GM19467 (cell line): ENCODE data around the gene RAD51B.
A peak's percentile ranks its signal among the peaks of the same experiment; 100 is the strongest.
"Not testable (repeated sequence)": the region's sequence is repeated elsewhere in the genome, so short reads cannot be mapped to it uniquely, and the experiment has no call there.

ENCODE experiments used
- ATAC-seq: cut with Tn5 transposase; IDR thresholded peaks from one replicate; pipeline ENCODE4 v1.9.1; 2021; ENCODE audit warnings: mild to moderate bottlenecking, moderate library complexity; ENCODE audit not compliant: unreplicated experiment

RAD51B gene

GRCh38 chr14:68198713-68199495, 379.3 kb downstream of the RAD51B start:
- ATAC-seq = no peak

DNA sequence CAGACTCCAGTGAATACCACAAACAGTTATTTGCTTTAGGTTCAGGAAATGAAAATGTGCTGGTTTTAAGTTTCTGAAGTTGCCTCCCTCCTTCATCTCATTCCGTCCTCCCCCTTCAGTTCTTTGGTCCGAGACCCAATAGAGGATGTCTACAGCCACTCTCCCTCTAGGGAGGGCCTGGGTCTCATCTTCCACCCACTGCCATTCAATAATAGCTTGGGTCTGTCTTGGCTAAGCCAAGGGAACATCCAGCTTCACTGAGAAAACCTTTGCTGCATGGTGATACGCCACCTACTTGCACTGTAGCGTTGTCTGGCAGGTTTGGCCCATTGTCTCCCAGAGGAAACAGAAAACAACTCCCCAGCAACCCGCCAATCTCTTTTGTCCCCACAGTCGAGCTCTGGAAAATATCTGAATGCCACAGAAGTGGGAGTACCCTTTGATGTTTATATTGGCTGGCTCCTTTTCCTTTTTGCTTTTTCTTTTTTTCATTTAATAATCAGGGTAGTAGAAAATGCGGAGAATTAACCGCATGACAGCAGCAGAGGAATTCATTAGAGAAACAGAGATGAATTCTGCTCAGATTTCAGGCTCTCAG, 380.1 kb downstream of the RAD51B start:
- ATAC-seq = no peak

GRCh38 chr14:68203871-68204270, 384.3 kb downstream of the RAD51B start:
- ATAC-seq = no peak

- no peak for ATAC-seq
Observed at GRCh38 chr14:68208218-68208617, 388.6 kb downstream of the RAD51B start.

DNA sequence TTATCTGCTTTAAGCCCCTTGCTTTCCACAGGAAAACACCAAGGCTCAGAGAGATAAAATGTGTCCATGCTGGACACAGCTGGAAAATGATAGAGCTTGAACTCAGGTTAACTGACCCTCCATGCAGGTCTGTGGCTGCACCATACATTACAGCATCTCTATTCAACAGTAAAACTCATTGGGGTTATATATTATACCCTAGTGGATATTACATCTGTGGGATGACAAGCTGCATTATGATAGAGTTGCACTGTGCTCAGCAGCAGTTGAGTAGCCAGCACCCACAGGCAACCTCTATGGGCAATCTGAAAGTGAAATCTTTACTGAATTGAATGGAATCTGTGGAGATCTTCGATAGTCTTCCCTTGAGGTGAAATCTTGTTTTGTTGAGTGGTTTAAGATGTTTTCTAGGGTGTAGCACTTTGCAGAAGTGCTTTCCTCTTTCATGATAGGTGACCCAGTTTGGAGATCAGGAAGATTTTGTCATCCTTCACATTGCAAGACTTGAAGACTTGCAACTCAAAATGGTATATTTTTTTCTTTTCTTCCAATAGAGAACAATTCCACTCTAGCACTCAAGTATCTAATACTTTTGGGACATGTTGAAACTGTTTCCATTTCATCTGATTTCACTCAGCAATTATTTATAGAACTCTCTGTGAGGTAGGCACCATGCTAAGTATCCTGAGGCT, 389.2 kb downstream of the RAD51B start:
- ATAC-seq = no peak

- peak; percentile 85 for ATAC-seq
Observed at GRCh38 chr14:68210729-68211299, 391.2 kb downstream of the RAD51B start.

- ATAC-seq = no peak
Observed at GRCh38 chr14:68211421-68211820, 391.8 kb downstream of the RAD51B start.

- ATAC-seq = no peak
Observed at GRCh38 chr14:68211886-68212285, 392.3 kb downstream of the RAD51B start.

- no peak for ATAC-seq
Observed at GRCh38 chr14:68212361-68212760, 392.8 kb downstream of the RAD51B start.

- ATAC-seq = no peak
Observed at GRCh38 chr14:68214431-68214830, 394.9 kb downstream of the RAD51B start.

GRCh38 chr14:68215629-68216028, 396.1 kb downstream of the RAD51B start:
- no peak for ATAC-seq

DNA sequence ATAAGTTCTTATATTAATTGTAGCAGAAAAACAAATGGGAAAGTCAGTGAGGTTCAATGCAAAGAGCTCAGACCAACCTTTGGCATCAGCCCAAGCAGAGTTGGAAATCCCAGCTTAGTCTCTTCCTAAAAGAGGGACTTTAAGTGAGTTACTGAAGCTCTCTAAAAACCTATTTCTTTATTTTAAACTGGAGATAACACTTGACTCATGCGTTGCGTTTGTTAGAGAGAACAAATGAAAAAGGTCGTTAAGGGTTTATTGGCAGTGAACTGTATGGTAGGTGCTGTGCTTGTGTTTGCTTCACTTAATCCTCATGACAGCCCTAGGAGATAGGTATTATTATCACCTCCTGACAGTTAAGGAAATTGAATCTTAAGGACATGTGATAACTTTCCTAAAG, 396.5 kb downstream of the RAD51B start:
- no peak for ATAC-seq

- no peak for ATAC-seq
Observed at GRCh38 chr14:68216957-68217356, 397.4 kb downstream of the RAD51B start.

DNA sequence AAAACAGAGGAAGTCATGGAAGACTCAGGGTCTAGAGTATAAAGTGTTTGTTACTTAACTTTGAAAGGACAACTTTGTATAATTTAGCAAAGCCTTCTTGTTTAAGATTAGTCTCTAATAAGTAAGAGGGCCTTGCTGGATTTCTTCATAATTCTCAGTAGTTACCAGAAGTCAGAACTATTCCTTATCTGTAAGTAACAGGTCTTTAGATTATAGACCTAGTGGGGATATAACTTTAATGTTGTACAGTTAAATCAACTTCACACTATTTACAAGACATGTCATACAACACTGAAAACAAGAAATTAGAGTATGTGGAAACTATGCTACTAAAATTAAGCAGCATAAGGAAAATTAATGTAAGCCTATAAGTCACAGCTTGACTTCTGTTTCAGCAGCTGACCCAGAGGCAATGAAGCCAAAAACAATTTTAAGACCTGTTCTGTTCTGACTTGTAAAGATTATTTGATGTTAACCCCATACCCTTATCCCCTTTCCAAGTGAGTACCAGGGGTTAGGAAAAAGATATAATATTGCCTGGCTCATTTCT, 398.3 kb downstream of the RAD51B start:
- no peak for ATAC-seq

- no peak for ATAC-seq
Observed at GRCh38 chr14:68219407-68219806, 399.8 kb downstream of the RAD51B start.

GRCh38 chr14:68221046-68221445, 401.5 kb downstream of the RAD51B start:
- not testable (repeated sequence) for ATAC-seq

DNA sequence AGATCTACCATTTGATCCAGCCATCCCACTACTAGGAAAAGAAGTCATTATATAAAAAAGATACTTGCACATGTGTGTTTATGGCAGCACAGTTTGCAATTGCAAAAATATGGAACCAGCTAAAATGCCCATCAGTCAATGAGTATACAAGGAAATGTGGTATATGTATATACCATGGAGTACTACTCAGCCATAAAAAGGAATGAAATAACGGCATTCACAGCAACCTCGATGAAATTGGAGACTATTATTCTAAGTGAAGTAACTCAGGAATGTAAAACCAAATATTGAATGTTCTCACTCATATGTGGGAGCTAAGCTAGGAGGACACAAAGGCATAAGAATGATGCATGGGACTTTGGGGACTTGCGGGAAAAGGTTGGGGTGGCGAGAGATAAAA, 402.6 kb downstream of the RAD51B start:
- no peak for ATAC-seq

GRCh38 chr14:68222726-68223125, 403.1 kb downstream of the RAD51B start:
- no peak for ATAC-seq

- ATAC-seq = no peak
Observed at GRCh38 chr14:68223631-68224030, 404.1 kb downstream of the RAD51B start.

GRCh38 chr14:68225321-68225720, 405.7 kb downstream of the RAD51B start:
- no peak for ATAC-seq

- ATAC-seq = no peak
Observed at GRCh38 chr14:68226523-68226922, 406.9 kb downstream of the RAD51B start.
